ENCODE results near the gene NACC1. TPM values are rescaled to one million over a fixed set of nuclear protein-coding genes. Genes with fewer than 3 reads are reported as not detected.
A peak's percentile ranks its signal among the peaks of the same experiment; 100 is the strongest.

The NACC1 gene
- total and polyA plus RNA-seq, 2 of the 13 experiments (the other 11 are each of a cell fraction or from before 2014, with no cell fraction given): 31.8 to 42.3 TPM

DNA sequence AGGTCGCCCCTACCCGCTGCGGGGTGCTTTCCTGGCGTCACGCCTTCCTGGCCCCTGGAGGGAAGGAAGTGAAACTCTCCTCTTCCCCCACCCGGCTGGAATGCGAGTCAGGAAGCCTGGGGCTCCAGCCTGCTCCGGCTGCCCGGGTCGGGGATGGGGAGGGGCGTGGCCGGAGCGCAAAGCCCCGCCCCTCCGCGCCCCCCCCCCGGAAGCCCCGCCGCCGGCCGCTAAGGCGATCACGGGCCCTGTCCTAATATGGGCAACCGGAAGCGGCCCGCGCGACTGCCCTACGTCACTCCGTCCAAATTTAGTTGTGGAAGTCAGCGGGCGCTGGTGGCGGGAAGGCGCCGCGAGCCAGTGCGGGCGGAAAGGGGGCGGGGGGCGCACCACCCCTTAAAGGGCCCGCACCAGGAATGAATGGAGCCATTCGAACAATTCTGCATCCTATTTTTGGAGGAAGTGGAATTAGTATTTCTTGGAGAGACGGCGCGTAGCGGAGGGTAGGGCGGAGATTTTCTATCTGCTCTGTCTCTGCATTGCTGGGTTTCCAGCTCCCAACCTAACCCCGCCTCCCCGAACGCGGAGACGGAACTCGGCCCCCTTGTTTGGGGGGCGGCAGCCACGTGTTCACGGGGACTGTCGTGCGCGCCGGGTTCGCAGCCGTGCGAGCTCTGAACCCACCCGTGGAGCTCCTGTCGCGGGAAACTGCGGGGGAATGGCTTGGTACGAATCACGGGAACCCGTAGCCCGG lies 33.7 kb downstream of the NACC1 start:
- H4K20me1 ChIP-seq (ENCODE audit: insufficient read depth, low read length): peaks cover 3% of the 10 kb centered on the region; the same call in 1 of the 2 replicates
- H3K9ac ChIP-seq (ENCODE audit: insufficient read depth, low read depth, low read length): peak overlapping the region; percentile 98
- 0% methylated on average over 3 of the region's 71 CpGs for WGBS (ENCODE audit: low lambda C conversion rate)
- TF ChIP-seq REL (CRISPR knock-in tag; conservative IDR thresholded peaks at IDR 0.05) (0 out of 2 replicates have a peak, but pooled peaks have one; percentile 12), SNRNP70 (IDR thresholded peaks at IDR 0.05; ENCODE audit: low read depth, low read length) (no peak), ZNF343 (CRISPR knock-in tag; IDR thresholded peaks at IDR 0.05) (0 out of 2 replicates have a peak, but pooled peaks have one; percentile 44), FOXK1 (CRISPR knock-in tag; IDR thresholded peaks at IDR 0.05; ENCODE audit: borderline replicate concordance, low read depth) (peak; percentile 43; the same call in 1 of the 2 replicates), HMG20B (CRISPR knock-in tag; conservative IDR thresholded peaks at IDR 0.05) (0 out of 2 replicates have a peak, but pooled peaks have one; percentile 23), GFI1 (CRISPR knock-in tag; IDR thresholded peaks at IDR 0.05; ENCODE audit: borderline replicate concordance) (peak; percentile 62; the same call in 1 of the 2 replicates), ZFP90 (CRISPR knock-in tag; IDR thresholded peaks at IDR 0.05; ENCODE audit: borderline replicate concordance) (peak; percentile 75; the same call in 1 of the 2 replicates), ZNF354B (CRISPR knock-in tag; IDR thresholded peaks at IDR 0.05) (0 out of 2 replicates have a peak, but pooled peaks have one; percentile 58), PHF21A (CRISPR knock-in tag; IDR thresholded peaks at IDR 0.05) (no peak), ZBED4 (CRISPR knock-in tag; IDR thresholded peaks at IDR 0.05; ENCODE audit: borderline replicate concordance) (peak; percentile 86), HNRNPH1 (optimal IDR thresholded peaks at IDR 0.05; ENCODE audit: low read depth, low read length) (no peak), ZNF225 (CRISPR knock-in tag; IDR thresholded peaks at IDR 0.05) (no peak), ZNF543 (CRISPR knock-in tag; IDR thresholded peaks at IDR 0.05) (0 out of 2 replicates have a peak, but pooled peaks have one; percentile 40), EP300 (IDR thresholded peaks at IDR 0.05; ENCODE audit: low read depth in 2 of 2, low read length in 2 of 2) (no peak), EP300 (CRISPR knock-in tag; IDR thresholded peaks at IDR 0.05; ENCODE audit: borderline replicate concordance) (no peak)
- TF ChIP-seq, protein P1, sequence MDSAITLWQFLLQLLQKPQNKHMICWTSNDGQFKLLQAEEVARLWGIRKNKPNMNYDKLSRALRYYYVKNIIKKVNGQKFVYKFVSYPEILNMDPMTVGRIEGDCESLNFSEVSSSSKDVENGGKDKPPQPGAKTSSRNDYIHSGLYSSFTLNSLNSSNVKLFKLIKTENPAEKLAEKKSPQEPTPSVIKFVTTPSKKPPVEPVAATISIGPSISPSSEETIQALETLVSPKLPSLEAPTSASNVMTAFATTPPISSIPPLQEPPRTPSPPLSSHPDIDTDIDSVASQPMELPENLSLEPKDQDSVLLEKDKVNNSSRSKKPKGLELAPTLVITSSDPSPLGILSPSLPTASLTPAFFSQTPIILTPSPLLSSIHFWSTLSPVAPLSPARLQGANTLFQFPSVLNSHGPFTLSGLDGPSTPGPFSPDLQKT (CRISPR knock-in tag; IDR thresholded peaks at IDR 0.05; ENCODE audit: borderline replicate concordance): peak; percentile 92; the same call in 1 of the 2 replicates

More for the DNA sequence above, 33.7 kb downstream of the NACC1 start:
- in situ Hi-C loops (cut with HindIII; ENCODE audit: extremely low pct_ligation_motif_present, low pct_unique_long_range_greater_than_20kb): loop anchor here (5.0 kb wide), 2 partner anchors 34 to 41 kb away; partner anchors contain the start of genes NACC1 and TRMT1
- peak overlapping the region; percentile 92 to 97 (median 96) for H3K4me3 ChIP-seq (replicated peaks in 1 of 3; ENCODE audit: insufficient read depth in 1 of 3, low read depth in 2 of 3, low read length in 3 of 3)
- peaks cover 49% of the 10 kb centered on the region for H3K79me2 ChIP-seq (ENCODE audit: insufficient read depth, low read length)
- DNase-seq (ENCODE audit: low spot score) (peak; percentile 92), ATAC-seq (peak; percentile 52), FAIRE-seq (no peak)
- intact Hi-C loops (cut with micrococcal nuclease; ENCODE audit: unreplicated experiment): loop anchor here (1.0 to 5.0 kb wide), 5 partner anchors 11 to 696 kb away; partner anchors contain the start of genes NACC1 and TRMT1
- peaks cover 41% of the 10 kb centered on the region for H3K4me1 ChIP-seq (ENCODE audit: insufficient read depth, low read length)
- no peaks in the 10 kb centered on the region; a peak in 1 of 5 replicates for H3K27me3 ChIP-seq (ENCODE audit: control insufficient read depth in 1 of 2, insufficient read depth in 2 of 2, low read length in 2 of 2)
- POLR2A ChIA-PET: interaction anchor here (1.0 to 2.2 kb wide), 12 partner anchors 14 to 580 kb away, joined by 3 to 108 read pairs (median 5); partner anchors contain the start of gene NACC1
- peak overlapping the region; percentile 96 for H3K4me2 ChIP-seq (ENCODE audit: low read depth, low read length)
- H3K9me3 ChIP-seq (ENCODE audit: low read length): no peaks in the 10 kb centered on the region
- no peak overlapping the region for H2AFZ ChIP-seq (ENCODE audit: low read length)
- peak overlapping the region; percentile 95 for H3K27ac ChIP-seq (ENCODE audit: extremely low read length, insufficient read depth, low read length)
- no TSS peak for BruUV-seq (replicated peaks)
- CTCF ChIA-PET (ENCODE audit: low intra/inter-chr PET ratio, low total read pairs): no interaction called here
- H3K36me3 ChIP-seq (replicated peaks in 1 of 2; ENCODE audit: control insufficient read depth in 1 of 2, insufficient read depth in 2 of 2, low read length in 2 of 2): no peaks in the 10 kb centered on the region

All from HepG2 (cell line).